HepG2 (cell line): ENCODE results near the gene STAG3. TPM values are rescaled to one million over a fixed set of nuclear protein-coding genes. Genes with fewer than 3 reads are reported as not detected.

Source experiments
- ATAC-seq: fragments of 200-7000 bp; cut with Tn5 transposase; 3 replicates; pipeline ENCODE4 v1.9.1; 2020; ENCODE audit warnings: mild to moderate bottlenecking, moderate library complexity
- BruUV-seq: library from RNA; stranded (reverse); fragments of 400-500 nt; replicated peaks from 2 replicates; lab custom pipeline; 2021; lab: Mats Ljungman, UMichigan
- CTCF ChIA-PET: fragments of 300-600 bp; formaldehyde crosslinking; extraction: SDS; loops from one replicate; lab custom pipeline; 2021; ENCODE audit warnings: low total read pairs, inconsistent platforms, low intra/inter-chr PET ratio; lab: Yijun Ruan, JAX
- POLR2A ChIA-PET: fragments of 350-600 bp; sonication (Branson Sonifier 250); formaldehyde crosslinking; loops from one replicate; lab custom pipeline; 2020; ENCODE audit warnings: antibody characterized with exemption, inconsistent platforms; lab: Yijun Ruan, JAX
- DNase-seq: peaks from one replicate; pipeline ENCODE4 v3.0.0-alpha.2; 2015; ENCODE audit warnings: low spot score
- FAIRE-seq: peaks from 3 replicates; lab custom pipeline; 2011; peaks lifted over from hg19 to GRCh38; lab: Jason Lieb, UNC
- H2AFZ ChIP-seq: one replicate; pipeline ENCODE4 v1.6.1; 2011; ENCODE audit warnings: low read length, inconsistent platforms
- H3K27ac ChIP-seq: fragments of 300-600 bp; 3 replicates; pipeline ENCODE4 v1.8.0; 2011; ENCODE audit warnings: mixed run types, mild to moderate bottlenecking, mixed read lengths, low read length, inconsistent platforms; ENCODE audit not compliant: insufficient read depth; ENCODE audit errors: extremely low read length
- H3K27me3 ChIP-seq, 2 experiments: fragments of 200-600 bp in 1 of 2; 2 replicates in 1 of 2; 3 replicates in 1 of 2; pipeline versions ENCODE4 v1.6.0 to v1.8.0; 2011; ENCODE audit warnings: low read length in 2 of 2, mild to moderate bottlenecking in 2 of 2, moderate library complexity in 2 of 2, inconsistent platforms in 1 of 2; ENCODE audit not compliant: insufficient read depth in 2 of 2, control insufficient read depth in 1 of 2
- H3K36me3 ChIP-seq, 2 experiments: fragments of 200-600 bp in 1 of 2; replicated peaks in 1 of 2; 2 replicates in 1 of 2; 3 replicates in 1 of 2; pipeline versions ENCODE4 v1.5.1 to v1.8.0; 2011; ENCODE audit warnings: low read length in 2 of 2, inconsistent platforms in 1 of 2; ENCODE audit not compliant: insufficient read depth in 2 of 2, control insufficient read depth in 1 of 2
- H3K4me1 ChIP-seq: 2 replicates; pipeline ENCODE4 v1.5.1; 2012; ENCODE audit warnings: low read length, inconsistent platforms; ENCODE audit not compliant: insufficient read depth
- H3K4me2 ChIP-seq: 2 replicates; pipeline ENCODE4 v1.6.0; 2011; ENCODE audit warnings: low read depth, low read length, inconsistent platforms
- H3K4me3 ChIP-seq, 3 experiments: fragments of 200-600 bp in 1 of 3; sonication (generic), shearing (Covaris generic) in 1 of 3; replicated peaks in 1 of 3; 2 replicates each; pipeline ENCODE4 v1.5.1; 2011 to 2016; ENCODE audit warnings: low read length in 3 of 3, inconsistent platforms in 2 of 3, low read depth in 2 of 3, mild to moderate bottlenecking in 2 of 3, control low read depth in 1 of 3, mixed read lengths in 1 of 3; ENCODE audit not compliant: insufficient read depth in 1 of 3
- H3K79me2 ChIP-seq: one replicate; pipeline ENCODE4 v1.6.1; 2011; ENCODE audit warnings: low read length, inconsistent platforms; ENCODE audit not compliant: insufficient read depth
- H3K9ac ChIP-seq: 2 replicates; pipeline ENCODE4 v1.6.0; 2011; ENCODE audit warnings: mild to moderate bottlenecking, low read depth, low read length, inconsistent platforms; ENCODE audit not compliant: insufficient read depth
- H3K9me3 ChIP-seq: 2 replicates; pipeline ENCODE4 v1.5.1; 2012; ENCODE audit warnings: mild to moderate bottlenecking, low read length
- H4K20me1 ChIP-seq: 2 replicates; pipeline ENCODE4 v1.6.0; 2011; ENCODE audit warnings: inconsistent platforms, mild to moderate bottlenecking, low read length, moderate library complexity; ENCODE audit not compliant: insufficient read depth
- EEA1 ChIP-seq: sonication (generic); formaldehyde crosslinking; IDR thresholded peaks from 2 replicates; pipeline ENCODE4 v1.5.1; 2020; ENCODE audit warnings: mild to moderate bottlenecking, missing genetic modification reagents, borderline replicate concordance
- FOXP1 ChIP-seq, 2 experiments: fragments of 450-650 bp in 1 of 2; IDR thresholded peaks; 2 replicates each; pipeline ENCODE4 v1.6.1; 2017 to 2018; ENCODE audit warnings: antibody characterized with exemption in 1 of 2
- GLI4 ChIP-seq: sonication (generic); formaldehyde crosslinking; IDR thresholded peaks from 2 replicates; pipeline ENCODE4 v1.5.1; 2020; ENCODE audit warnings: missing genetic modification reagents, mild to moderate bottlenecking, moderate library complexity, borderline replicate concordance
- KDM5A ChIP-seq: fragments of 200-600 bp; sonication (generic); IDR thresholded peaks from 2 replicates; pipeline ENCODE4 v1.7.0; 2018; ENCODE audit warnings: antibody characterized with exemption, mild to moderate bottlenecking, low read length, borderline replicate concordance
- NFATC3 ChIP-seq: sonication (generic); formaldehyde crosslinking; IDR thresholded peaks from 2 replicates; pipeline ENCODE4 v1.5.1; 2020; ENCODE audit warnings: mild to moderate bottlenecking, missing genetic modification reagents
- NFYC ChIP-seq: IDR thresholded peaks from 2 replicates; pipeline ENCODE4 v1.6.1; 2016; ENCODE audit warnings: missing genetic modification reagents, missing compliant biosample characterization
- SP4 ChIP-seq: sonication (generic); formaldehyde crosslinking; IDR thresholded peaks from 2 replicates; pipeline ENCODE4 v1.8.1; 2023; ENCODE audit warnings: mild to moderate bottlenecking, missing genetic modification reagents
- ZEB1 ChIP-seq: IDR thresholded peaks from 2 replicates; pipeline ENCODE4 v1.6.1; 2012; ENCODE audit warnings: mild to moderate bottlenecking, low read depth, inconsistent platforms; ENCODE audit not compliant: insufficient replicate concordance
- ZNF703 ChIP-seq: sonication (generic); formaldehyde crosslinking; IDR thresholded peaks from 2 replicates; pipeline ENCODE4 v1.5.1; 2020; ENCODE audit warnings: missing genetic modification reagents, mild to moderate bottlenecking, moderate library complexity, borderline replicate concordance
- WGBS: methylation state at CpG from one replicate; pipeline ENCODE4 v1.1.6; 2017; ENCODE audit warnings: low lambda C conversion rate; 5-methylcytosine and 5-hydroxymethylcytosine counted together
- in situ Hi-C: cut with HindIII; loops from 2 replicates; pipeline ENCODE4 v1.10.0; 2017; ENCODE audit warnings: low pct_unique_long_range_greater_than_20kb; ENCODE audit not compliant: extremely low pct_ligation_motif_present
- intact Hi-C: fragments of 100-400 bp; cut with micrococcal nuclease; formaldehyde crosslinking; loops from one replicate; pipeline ENCODE4 v1.10.0; 2022; ENCODE audit not compliant: unreplicated experiment
- polyA plus RNA-seq, 8 experiments: library from polyadenylated mRNA; depleted of rRNA in 3 of 8; stranded (reverse) in 7 of 8; unstranded in 1 of 8; fragments of >200 nt; fragmentation: Illumina TruSeq in 4 of 8; extraction: Trizol in 4 of 8; gene quantifications; 2 replicates each; pipeline versions ENCODE4 v1.2.1 to v1.2.3, GENCODE V29; 2011 to 2016; ENCODE audit warnings: low read depth in 4 of 8, missing spikeins in 1 of 8, mixed read lengths in 1 of 8; ENCODE audit not compliant: insufficient read depth in 1 of 8
- total RNA-seq, 5 experiments: library from RNA; depleted of rRNA; stranded (reverse); fragments of >200 nt; fragmentation: Illumina TruSeq; extraction: Trizol; gene quantifications; 2 replicates each; pipeline ENCODE4 v1.2.3, GENCODE V29; 2016; ENCODE audit warnings: low read depth in 1 of 5
- TF ChIP-seq, protein P1 (sequence below): sonication (generic); formaldehyde crosslinking; conservative IDR thresholded peaks from 2 replicates; pipeline ENCODE4 v1.8.0; 2022; ENCODE audit warnings: low read depth, missing genetic modification reagents
- TF ChIP-seq, protein P2 (sequence below): sonication (generic); formaldehyde crosslinking; IDR thresholded peaks from 2 replicates; pipeline ENCODE4 v1.4.0; 2020; ENCODE audit warnings: missing genetic modification reagents

The STAG3 gene
- total and polyA plus RNA-seq, 2 of the 13 experiments (the other 11 are each of a cell fraction or from before 2014, with no cell fraction given): 0.09 to 0.33 TPM

DNA sequence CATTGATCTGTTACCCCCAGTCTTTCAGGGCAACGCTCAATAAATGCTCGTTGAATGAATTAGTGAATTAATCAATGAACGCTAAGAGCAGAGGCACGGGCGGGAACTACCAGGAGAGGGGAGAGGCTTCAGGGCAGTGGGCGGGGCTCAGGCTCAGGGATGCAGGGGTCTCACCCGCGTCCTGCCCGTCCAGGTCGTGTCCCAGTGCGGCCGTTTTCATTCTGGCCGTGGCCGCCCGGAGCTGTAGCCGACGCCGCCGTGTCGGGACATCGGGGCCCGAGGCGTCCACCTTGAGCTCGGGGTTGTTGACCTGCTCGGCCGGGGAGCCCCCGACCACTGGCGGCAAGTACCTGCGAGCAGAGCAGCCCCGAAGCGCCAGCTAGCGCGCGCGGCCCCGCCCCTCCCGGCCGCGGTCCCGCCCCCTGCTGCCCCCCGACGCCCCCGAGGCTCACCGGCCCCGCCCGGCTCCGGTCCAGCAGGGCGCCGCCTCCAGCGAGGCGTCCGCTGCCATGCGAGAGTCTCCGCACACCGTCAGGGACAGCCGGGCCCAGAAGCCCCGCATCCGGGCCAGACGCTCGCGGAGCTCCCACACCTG lies 6.5 kb upstream of the STAG3 start (continued):
- TF ChIP-seq, protein P1, sequence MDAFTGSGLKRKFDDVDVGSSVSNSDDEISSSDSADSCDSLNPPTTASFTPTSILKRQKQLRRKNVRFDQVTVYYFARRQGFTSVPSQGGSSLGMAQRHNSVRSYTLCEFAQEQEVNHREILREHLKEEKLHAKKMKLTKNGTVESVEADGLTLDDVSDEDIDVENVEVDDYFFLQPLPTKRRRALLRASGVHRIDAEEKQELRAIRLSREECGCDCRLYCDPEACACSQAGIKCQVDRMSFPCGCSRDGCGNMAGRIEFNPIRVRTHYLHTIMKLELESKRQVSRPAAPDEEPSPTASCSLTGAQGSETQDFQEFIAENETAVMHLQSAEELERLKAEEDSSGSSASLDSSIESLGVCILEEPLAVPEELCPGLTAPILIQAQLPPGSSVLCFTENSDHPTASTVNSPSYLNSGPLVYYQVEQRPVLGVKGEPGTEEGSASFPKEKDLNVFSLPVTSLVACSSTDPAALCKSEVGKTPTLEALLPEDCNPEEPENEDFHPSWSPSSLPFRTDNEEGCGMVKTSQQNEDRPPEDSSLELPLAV: no peak
- TF ChIP-seq GLI4 (CRISPR knock-in tag): no peak
- no peak for TF ChIP-seq NFYC (CRISPR knock-in tag)
- 0 out of 2 replicates have a peak, but pooled peaks have one; percentile 25 for TF ChIP-seq SP4 (CRISPR knock-in tag)
- TF ChIP-seq NFATC3 (CRISPR knock-in tag): no peak
- no peak for TF ChIP-seq EEA1 (CRISPR knock-in tag)

DNA sequence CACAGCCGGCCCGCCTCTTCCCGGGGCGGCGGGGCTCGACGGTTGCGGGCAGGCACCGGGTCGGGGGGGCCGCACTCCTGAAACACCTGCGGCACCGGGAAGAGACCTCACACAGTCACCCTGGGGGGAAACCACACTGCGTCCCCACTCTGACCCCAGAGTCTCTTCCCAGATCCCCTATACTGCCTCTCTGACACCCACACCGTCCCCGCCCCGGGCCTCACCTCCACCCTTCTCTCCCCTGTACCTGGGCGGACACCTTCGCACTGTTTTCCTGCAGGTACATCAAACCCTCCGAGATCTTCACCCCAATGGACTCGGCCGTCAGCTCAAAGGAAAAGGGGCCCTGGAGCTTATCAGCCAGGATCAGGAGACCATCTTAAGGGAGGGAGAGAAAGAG lies 5.9 kb upstream of the STAG3 start:
- POLR2A ChIA-PET: no interaction called here
- no TSS peak for BruUV-seq
- Histone ChIP-seq H4K20me1 (no peaks in the 10 kb centered on the region), H3K79me2 (no peaks in the 10 kb centered on the region), H3K9me3 (no peaks in the 10 kb centered on the region), H2AFZ (no peak overlapping the region), H3K9ac (no peak overlapping the region), H3K4me2 (no peak overlapping the region), H3K36me3 (no peaks in the 10 kb centered on the region), H3K27ac (no peak overlapping the region), H3K4me1 (peaks cover 48% of the 10 kb centered on the region), H3K27me3 (peaks cover 3 to 38% of the 10 kb centered on the region in 2 experiments; a peak in 4 of 5 replicates), H3K4me3 (no peak overlapping the region; a peak in 1 of 6 replicates)
- in situ Hi-C loops (no loop called here), intact Hi-C loops (no loop called here)
- CTCF ChIA-PET: no interaction called here
- FAIRE-seq (no peak), ATAC-seq (no peak; the same call in 2 of the 3 replicates), DNase-seq (no peak)
- WGBS: 65% methylated on average over 9 of the region's 22 CpGs
- no peak for TF ChIP-seq ZEB1
- TF ChIP-seq, protein P2, sequence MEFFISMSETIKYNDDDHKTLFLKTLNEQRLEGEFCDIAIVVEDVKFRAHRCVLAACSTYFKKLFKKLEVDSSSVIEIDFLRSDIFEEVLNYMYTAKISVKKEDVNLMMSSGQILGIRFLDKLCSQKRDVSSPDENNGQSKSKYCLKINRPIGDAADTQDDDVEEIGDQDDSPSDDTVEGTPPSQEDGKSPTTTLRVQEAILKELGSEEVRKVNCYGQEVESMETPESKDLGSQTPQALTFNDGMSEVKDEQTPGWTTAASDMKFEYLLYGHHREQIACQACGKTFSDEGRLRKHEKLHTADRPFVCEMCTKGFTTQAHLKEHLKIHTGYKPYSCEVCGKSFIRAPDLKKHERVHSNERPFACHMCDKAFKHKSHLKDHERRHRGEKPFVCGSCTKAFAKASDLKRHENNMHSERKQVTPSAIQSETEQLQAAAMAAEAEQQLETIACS (CRISPR knock-in tag): no peak
- TF ChIP-seq ZNF703 (CRISPR knock-in tag): no peak
- no peak for TF ChIP-seq KDM5A
- no peak for TF ChIP-seq FOXP1 (IDR thresholded peaks at IDR 0.05)
- no peak for TF ChIP-seq FOXP1 (CRISPR knock-in tag; IDR thresholded peaks at IDR 0.05)
